ENCODE data around the gene CBLN3.

- TF ChIP-seq, protein P1, sequence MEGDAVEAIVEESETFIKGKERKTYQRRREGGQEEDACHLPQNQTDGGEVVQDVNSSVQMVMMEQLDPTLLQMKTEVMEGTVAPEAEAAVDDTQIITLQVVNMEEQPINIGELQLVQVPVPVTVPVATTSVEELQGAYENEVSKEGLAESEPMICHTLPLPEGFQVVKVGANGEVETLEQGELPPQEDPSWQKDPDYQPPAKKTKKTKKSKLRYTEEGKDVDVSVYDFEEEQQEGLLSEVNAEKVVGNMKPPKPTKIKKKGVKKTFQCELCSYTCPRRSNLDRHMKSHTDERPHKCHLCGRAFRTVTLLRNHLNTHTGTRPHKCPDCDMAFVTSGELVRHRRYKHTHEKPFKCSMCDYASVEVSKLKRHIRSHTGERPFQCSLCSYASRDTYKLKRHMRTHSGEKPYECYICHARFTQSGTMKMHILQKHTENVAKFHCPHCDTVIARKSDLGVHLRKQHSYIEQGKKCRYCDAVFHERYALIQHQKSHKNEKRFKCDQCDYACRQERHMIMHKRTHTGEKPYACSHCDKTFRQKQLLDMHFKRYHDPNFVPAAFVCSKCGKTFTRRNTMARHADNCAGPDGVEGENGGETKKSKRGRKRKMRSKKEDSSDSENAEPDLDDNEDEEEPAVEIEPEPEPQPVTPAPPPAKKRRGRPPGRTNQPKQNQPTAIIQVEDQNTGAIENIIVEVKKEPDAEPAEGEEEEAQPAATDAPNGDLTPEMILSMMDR (conservative IDR thresholded peaks at IDR 0.05; ENCODE audit: low read depth, low read length), result no peak
- no peak for TF ChIP-seq EZH2 (IDR thresholded peaks at IDR 0.05; ENCODE audit: low read length, unreplicated experiment)
These were observed 49.3 kb downstream of the CBLN3 start for GRCh38 chr14:24379907-24380730.

All from PC-3 (cell line).